ENCODE measurements around the gene CRTAC1. TPM values are rescaled to one million over a fixed set of nuclear protein-coding genes. Genes with fewer than 3 reads are reported as not detected.
A peak's percentile ranks its signal among the peaks of the same experiment; 100 is the strongest.

Gene CRTAC1
- total RNA-seq, 1 experiment from 2014 or later: 0.20 TPM

DNA sequence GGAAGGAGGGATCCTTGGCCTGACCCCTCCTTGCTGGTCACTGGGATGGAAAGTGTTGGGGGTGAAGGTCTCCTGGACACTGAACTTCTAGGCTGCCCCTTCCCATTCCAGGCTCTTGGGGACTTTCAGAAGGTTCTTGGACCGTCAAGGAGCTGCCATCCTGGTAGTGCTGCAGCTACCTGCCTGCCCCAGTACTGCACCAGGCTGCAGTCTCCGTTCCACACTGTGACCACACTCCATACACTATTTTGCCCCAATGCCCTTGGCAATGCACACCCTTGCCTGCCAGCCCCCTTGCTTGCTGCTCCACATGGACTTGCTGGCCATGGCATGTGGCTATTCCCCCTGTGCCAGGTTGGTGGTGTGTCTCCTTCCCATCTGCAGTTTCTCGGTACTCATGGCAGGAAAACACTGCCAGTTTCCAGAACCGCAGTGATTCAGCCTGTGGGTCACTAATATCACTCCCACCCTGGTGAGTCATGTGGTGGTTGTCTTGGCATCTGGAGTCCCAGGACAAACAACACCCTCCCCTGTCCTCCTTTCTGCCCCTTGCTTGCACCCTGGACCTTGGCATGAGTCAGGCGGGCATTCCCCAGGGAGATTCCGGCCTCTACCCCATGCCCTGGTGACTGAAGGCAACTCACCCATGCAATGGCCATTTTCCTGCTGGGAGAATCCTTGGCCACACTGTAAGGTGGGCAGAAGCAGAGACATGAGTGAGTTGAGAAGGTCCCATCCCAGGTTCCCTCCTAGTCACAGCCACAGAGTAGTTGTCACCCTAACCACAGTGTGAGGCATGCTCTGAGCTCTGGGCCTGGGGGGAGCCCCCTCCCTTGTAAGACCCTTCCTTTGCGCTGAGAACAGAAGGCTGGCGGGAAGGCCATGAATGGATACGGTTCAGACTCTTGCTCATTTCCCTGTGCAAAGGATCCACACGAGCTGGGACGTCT is 148.0 kb downstream of the CRTAC1 start:
- DNase-seq (ENCODE audit: low read depth, low spot score) (peak; percentile 90), ATAC-seq (peak; percentile 88)
- Histone ChIP-seq H3K9me2 (ENCODE audit: insufficient read depth) (no peaks in the 10 kb centered on the region), H3K27me3 (ENCODE audit: insufficient read depth, low read length) (no peaks in the 10 kb centered on the region), H3K9me3 (ENCODE audit: control insufficient read depth in 1 of 2, insufficient read depth in 1 of 2, low read depth in 1 of 2, low read length in 2 of 2) (no peaks in the 10 kb centered on the region), H3K4me1 (ENCODE audit: control insufficient read depth in 1 of 2, insufficient read depth in 2 of 2, low read length in 2 of 2) (peaks cover 16 to 43% of the 10 kb centered on the region in 2 experiments), H3K27ac (ENCODE audit: low read depth, low read length) (no peak overlapping the region), H3K4me2 (ENCODE audit: low read length) (peak overlapping the region; percentile 76), H3K36me3 (ENCODE audit: control insufficient read depth in 1 of 2, insufficient read depth in 2 of 2, low read length in 2 of 2) (no peaks in the 10 kb centered on the region), H3K79me2 (ENCODE audit: insufficient read depth, low read length) (no peaks in the 10 kb centered on the region), H4K20me1 (ENCODE audit: insufficient read depth) (no peaks in the 10 kb centered on the region), H3K4me3 (replicated peaks in 1 of 2; ENCODE audit: low read depth in 1 of 2, low read length in 2 of 2) (peak overlapping the region in 1 of 2 experiments; percentile 34; a peak in 1 of 4 replicates), H2AFZ (ENCODE audit: low read depth, low read length, poor library complexity, severe bottlenecking) (no peak overlapping the region), H3K9ac (ENCODE audit: low read length) (peak overlapping the region; percentile 48)
- TF ChIP-seq ELF1 (IDR thresholded peaks at IDR 0.05; ENCODE audit: borderline replicate concordance, low read depth): no peak
- TF ChIP-seq POLR2AphosphoS5 (IDR thresholded peaks at IDR 0.05; ENCODE audit: low read depth, low read length): peak; percentile 71
- TF ChIP-seq SIN3A (IDR thresholded peaks at IDR 0.05; ENCODE audit: low read depth): no peak
- ChIA-PET CTCF (no interaction called here), RAD21 (ENCODE audit: low non-redundant PET in 1 of 2, low total read pairs in 2 of 2, uncharacterized antibody in 2 of 2, unreplicated experiment in 2 of 2) (no interaction called here), POLR2A (no interaction called here)
- BruUV-seq (replicated peaks): no TSS peak
- intact Hi-C loops (cut with micrococcal nuclease): no loop called here

DNA sequence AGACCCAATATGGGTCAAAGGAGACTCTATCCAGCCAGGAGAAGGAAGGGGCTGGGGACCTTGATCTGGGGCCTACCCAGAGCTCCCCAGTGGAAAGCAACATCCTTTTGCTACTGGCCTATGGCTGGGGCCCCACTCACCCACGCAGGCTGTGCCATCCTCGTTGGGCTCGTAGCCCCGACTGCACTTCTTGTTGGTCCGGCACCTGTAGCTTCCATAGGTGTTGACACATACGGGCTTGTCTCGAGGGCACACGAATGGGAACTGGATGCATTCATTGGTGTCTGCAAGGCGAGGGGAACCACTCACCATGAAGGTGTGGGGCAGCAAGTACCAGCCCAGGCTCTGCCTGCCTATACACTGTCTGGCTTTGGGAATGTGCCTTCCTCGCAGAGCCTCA is 150.3 kb downstream of the CRTAC1 start:
- Histone ChIP-seq H3K4me3 (replicated peaks in 1 of 2; ENCODE audit: low read depth in 1 of 2, low read length in 2 of 2) (no peak overlapping the region), H3K27ac (ENCODE audit: low read depth, low read length) (no peak overlapping the region), H4K20me1 (ENCODE audit: insufficient read depth) (no peaks in the 10 kb centered on the region), H3K4me2 (ENCODE audit: low read length) (no peak overlapping the region), H3K9me2 (ENCODE audit: insufficient read depth) (no peaks in the 10 kb centered on the region), H3K9me3 (ENCODE audit: control insufficient read depth in 1 of 2, insufficient read depth in 1 of 2, low read depth in 1 of 2, low read length in 2 of 2) (no peaks in the 10 kb centered on the region), H3K27me3 (ENCODE audit: insufficient read depth, low read length) (no peaks in the 10 kb centered on the region), H3K79me2 (ENCODE audit: insufficient read depth, low read length) (no peaks in the 10 kb centered on the region), H3K4me1 (ENCODE audit: control insufficient read depth in 1 of 2, insufficient read depth in 2 of 2, low read length in 2 of 2) (peaks cover 14 to 28% of the 10 kb centered on the region in 2 experiments), H3K36me3 (ENCODE audit: control insufficient read depth in 1 of 2, insufficient read depth in 2 of 2, low read length in 2 of 2) (no peaks in the 10 kb centered on the region), H3K9ac (ENCODE audit: low read length) (no peak overlapping the region), H2AFZ (ENCODE audit: low read depth, low read length, poor library complexity, severe bottlenecking) (no peak overlapping the region)
- ChIA-PET POLR2A (interaction anchor here (1.2 to 1.6 kb wide), 2 partner anchors 9 to 254 kb away, joined by 3 to 6 read pairs; partner anchors contain the start of gene R3HCC1L), CTCF (no interaction called here), RAD21 (ENCODE audit: low non-redundant PET in 1 of 2, low total read pairs in 2 of 2, uncharacterized antibody in 2 of 2, unreplicated experiment in 2 of 2) (no interaction called here)
- intact Hi-C loops (cut with micrococcal nuclease): no loop called here
- BruUV-seq (replicated peaks): no TSS peak
- ATAC-seq (no peak), DNase-seq (ENCODE audit: low read depth, low spot score) (no peak)
- TF ChIP-seq CBX3 (IDR thresholded peaks at IDR 0.05; ENCODE audit: low read depth) (no peak), EZH2 (IDR thresholded peaks at IDR 0.05) (no peak), FOSL1 (IDR thresholded peaks at IDR 0.05; ENCODE audit: low read depth) (no peak), EGR1 (IDR thresholded peaks at IDR 0.05; ENCODE audit: low read depth) (no peak), POLR2AphosphoS5 (IDR thresholded peaks at IDR 0.05; ENCODE audit: low read depth, low read length) (no peak)
- TF ChIP-seq, protein P1, sequence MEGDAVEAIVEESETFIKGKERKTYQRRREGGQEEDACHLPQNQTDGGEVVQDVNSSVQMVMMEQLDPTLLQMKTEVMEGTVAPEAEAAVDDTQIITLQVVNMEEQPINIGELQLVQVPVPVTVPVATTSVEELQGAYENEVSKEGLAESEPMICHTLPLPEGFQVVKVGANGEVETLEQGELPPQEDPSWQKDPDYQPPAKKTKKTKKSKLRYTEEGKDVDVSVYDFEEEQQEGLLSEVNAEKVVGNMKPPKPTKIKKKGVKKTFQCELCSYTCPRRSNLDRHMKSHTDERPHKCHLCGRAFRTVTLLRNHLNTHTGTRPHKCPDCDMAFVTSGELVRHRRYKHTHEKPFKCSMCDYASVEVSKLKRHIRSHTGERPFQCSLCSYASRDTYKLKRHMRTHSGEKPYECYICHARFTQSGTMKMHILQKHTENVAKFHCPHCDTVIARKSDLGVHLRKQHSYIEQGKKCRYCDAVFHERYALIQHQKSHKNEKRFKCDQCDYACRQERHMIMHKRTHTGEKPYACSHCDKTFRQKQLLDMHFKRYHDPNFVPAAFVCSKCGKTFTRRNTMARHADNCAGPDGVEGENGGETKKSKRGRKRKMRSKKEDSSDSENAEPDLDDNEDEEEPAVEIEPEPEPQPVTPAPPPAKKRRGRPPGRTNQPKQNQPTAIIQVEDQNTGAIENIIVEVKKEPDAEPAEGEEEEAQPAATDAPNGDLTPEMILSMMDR (IDR thresholded peaks at IDR 0.05 in 2 of 3, conservative IDR thresholded peaks at IDR 0.05 in 1 of 3; ENCODE audit: borderline replicate concordance in 1 of 3, insufficient read depth in 1 of 3, low read depth in 2 of 3, low read length in 2 of 3): no peak

Measured in HCT116 (cell line).